Choroid plexus epithelial cell (primary cell): Measurements from ENCODE around the gene TMEM106B.
A peak's percentile ranks its signal among the peaks of the same experiment; 100 is the strongest.

Experiments
- DNase-seq: peaks from one replicate; pipeline ENCODE4 v3.0.0-alpha.2; 2010; ENCODE audit warnings: low read depth
- H3K4me3 ChIP-seq: 2 replicates; pipeline ENCODE4 v1.5.1; 2011; ENCODE audit warnings: low read depth, mild to moderate bottlenecking, control low read depth, low read length, moderate library complexity
- CTCF ChIP-seq: conservative IDR thresholded peaks from 2 replicates; pipeline ENCODE4 v1.5.1; 2011; ENCODE audit warnings: low read depth, mild to moderate bottlenecking, control low read depth, inconsistent platforms, low read length, moderate library complexity

The TMEM106B gene

DNA sequence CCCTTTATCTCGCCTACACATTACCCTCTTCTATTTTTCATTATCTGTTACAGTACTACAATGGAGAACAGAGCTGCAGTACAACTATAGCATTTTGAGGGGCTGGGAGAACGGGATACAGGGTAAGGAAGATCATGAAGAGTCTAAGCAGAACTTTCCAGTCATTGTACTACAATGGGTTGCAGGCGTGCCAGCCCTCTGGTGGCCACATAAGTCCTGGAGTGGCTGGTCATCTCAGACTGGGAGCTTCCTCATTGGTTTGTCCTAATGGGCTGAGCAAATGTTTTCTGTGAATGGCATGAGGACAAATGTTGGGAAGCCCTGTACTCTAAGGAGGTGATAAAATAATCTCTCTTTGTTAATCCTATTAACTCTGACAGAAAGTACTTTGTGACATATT is 33.0 kb downstream of the TMEM106B start:
- peak; percentile 64 for TF ChIP-seq CTCF
- peak; percentile 43 for DNase-seq
- no peak overlapping the region for H3K4me3 ChIP-seq

DNA sequence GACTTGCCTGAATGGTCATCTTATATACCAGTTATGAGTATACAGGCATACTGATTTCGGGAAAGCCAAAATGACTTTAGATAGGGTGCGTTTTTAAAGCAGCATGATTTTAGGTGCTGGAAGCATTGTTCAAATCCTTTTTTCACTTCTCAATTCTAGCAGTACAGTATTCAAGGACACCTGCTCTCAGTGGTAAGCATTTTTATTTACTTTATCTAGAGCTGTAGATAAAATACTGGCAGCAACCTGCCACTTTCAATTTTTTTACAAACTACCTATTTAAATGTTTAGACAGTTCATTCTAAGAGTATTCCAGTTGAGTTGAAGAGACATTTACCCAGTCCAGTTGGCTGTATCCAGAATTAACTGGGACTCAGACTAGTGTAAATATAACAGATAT is 33.6 kb downstream of the TMEM106B start:
- no peak overlapping the region for H3K4me3 ChIP-seq
- TF ChIP-seq CTCF = no peak
- DNase-seq = no peak

GRCh38 chr7:12249706-12250105 is 38.6 kb downstream of the TMEM106B start:
- H3K4me3 ChIP-seq = no peak overlapping the region
- no peak for TF ChIP-seq CTCF
- no peak for DNase-seq

DNA sequence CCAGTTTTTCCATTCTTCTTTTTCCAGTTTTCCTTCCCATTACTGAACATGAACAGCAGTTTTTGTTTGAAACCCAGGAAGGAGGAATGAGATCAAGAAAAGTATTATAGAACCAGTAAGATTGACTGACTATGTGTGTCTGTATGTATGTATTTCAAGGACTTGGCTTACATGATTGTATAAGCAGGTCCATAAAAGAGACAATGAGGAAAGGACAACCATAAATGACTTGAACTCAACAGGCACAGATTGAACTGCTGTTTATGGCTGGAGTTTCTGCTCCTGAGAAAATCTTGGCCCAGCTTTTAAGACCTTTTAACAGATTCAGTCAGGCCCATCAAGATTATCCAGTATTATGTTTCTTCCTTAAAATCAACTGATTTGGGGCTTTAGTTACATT is 39.1 kb downstream of the TMEM106B start:
- no peak for DNase-seq
- no peak for TF ChIP-seq CTCF
- no peak overlapping the region for H3K4me3 ChIP-seq

DNA sequence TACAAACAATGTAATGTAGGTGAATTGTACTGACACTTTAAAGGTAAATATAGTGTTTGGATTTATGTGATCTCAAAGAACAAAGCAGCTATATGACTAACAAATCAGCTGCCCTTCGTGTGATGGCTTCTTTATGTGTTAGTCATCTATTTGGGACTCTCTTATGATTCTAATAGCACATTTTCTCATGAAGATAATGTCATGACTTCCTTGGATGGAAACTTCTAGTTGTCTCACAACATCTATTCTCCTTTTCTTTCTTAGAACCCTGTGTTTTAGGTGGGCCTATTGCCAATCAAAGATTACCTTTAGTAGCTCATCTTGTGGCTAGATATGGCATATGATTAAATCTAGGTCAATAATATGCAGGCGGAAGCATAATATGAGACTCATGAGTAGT is 45.0 kb downstream of the TMEM106B start:
- TF ChIP-seq CTCF = no peak
- DNase-seq = peak; percentile 57
- H3K4me3 ChIP-seq = no peak overlapping the region

- TF ChIP-seq CTCF = no peak
- DNase-seq = peak; percentile 66
- H3K4me3 ChIP-seq = no peak overlapping the region
Observed at GRCh38 chr7:12257582-12257981, 46.5 kb downstream of the TMEM106B start.

DNA sequence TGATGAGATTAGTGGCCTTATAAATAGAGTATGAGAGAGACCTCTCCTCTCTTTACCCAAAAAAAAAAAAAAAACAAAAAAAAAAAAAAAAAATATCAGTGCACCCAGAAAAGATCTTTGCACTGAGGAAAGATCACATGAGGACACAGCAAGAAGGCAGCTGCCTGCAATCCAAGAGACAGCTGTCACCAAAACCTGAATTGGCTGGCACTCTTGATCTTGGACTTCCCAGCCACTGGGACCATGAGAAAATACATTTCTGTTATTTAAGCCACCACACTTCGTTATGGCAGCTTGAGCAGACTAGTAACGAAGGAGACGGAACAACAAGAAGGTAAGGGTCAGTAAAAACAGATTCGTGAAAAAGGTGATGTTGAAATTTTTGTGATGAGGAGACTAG is 47.0 kb downstream of the TMEM106B start:
- no peak for TF ChIP-seq CTCF
- no peak for DNase-seq
- H3K4me3 ChIP-seq = no peak overlapping the region
